GM18508 (cell line): ENCODE measurements around the gene EMX2.

Source experiments
- ATAC-seq: cut with Tn5 transposase; IDR thresholded peaks from one replicate; pipeline ENCODE4 v1.9.1; 2021; ENCODE audit warnings: moderate number of reproducible peaks; ENCODE audit not compliant: insufficient read depth, unreplicated experiment

EMX2 gene

GRCh38 chr10:117531371-117532002 lies 11.1 kb upstream of the EMX2 start:
- ATAC-seq = no peak

GRCh38 chr10:117532003-117532385 lies 10.6 kb upstream of the EMX2 start:
- no peak for ATAC-seq

GRCh38 chr10:117532451-117533107 lies 10.0 kb upstream of the EMX2 start:
- no peak for ATAC-seq

GRCh38 chr10:117533507-117534281 lies 8.9 kb upstream of the EMX2 start:
- ATAC-seq = no peak

GRCh38 chr10:117534321-117535297 lies 7.9 kb upstream of the EMX2 start:
- ATAC-seq = no peak

GRCh38 chr10:117535298-117536071 lies 7.1 kb upstream of the EMX2 start:
- ATAC-seq = no peak

- ATAC-seq = no peak
These were observed 6.3 kb upstream of the EMX2 start for GRCh38 chr10:117536072-117536865.

GRCh38 chr10:117536866-117537435 lies 5.6 kb upstream of the EMX2 start:
- ATAC-seq = no peak

GRCh38 chr10:117537436-117537903 lies 5.1 kb upstream of the EMX2 start:
- no peak for ATAC-seq

GRCh38 chr10:117537904-117538524 lies 4.5 kb upstream of the EMX2 start:
- ATAC-seq = no peak

GRCh38 chr10:117539361-117539773 lies 3.2 kb upstream of the EMX2 start:
- no peak for ATAC-seq

GRCh38 chr10:117539903-117540639 lies 2.5 kb upstream of the EMX2 start:
- no peak for ATAC-seq

- ATAC-seq = no peak
These were observed 1.7 kb upstream of the EMX2 start for GRCh38 chr10:117540640-117541404.

GRCh38 chr10:117541405-117541908 lies 1.1 kb upstream of the EMX2 start:
- ATAC-seq = no peak

GRCh38 chr10:117541909-117542705 lies 439 bp upstream of the EMX2 start:
- no peak for ATAC-seq
